ENCODE measurements around the gene PAK1.

Gene PAK1

GRCh38 chr11:77359481-77359880, 114.4 kb downstream of the PAK1 start:
- no peak for DNase-seq

- DNase-seq = no peak
Measured at GRCh38 chr11:77353131-77353530, 120.8 kb downstream of the PAK1 start.

GRCh38 chr11:77351281-77351886, 122.5 kb downstream of the PAK1 start:
- DNase-seq = no peak

GRCh38 chr11:77347948-77348347, 125.9 kb downstream of the PAK1 start:
- no peak for DNase-seq

- no peak for DNase-seq
Measured at GRCh38 chr11:77346906-77347603, 126.8 kb downstream of the PAK1 start.

GRCh38 chr11:77345621-77346020, 128.3 kb downstream of the PAK1 start:
- no peak for DNase-seq

GRCh38 chr11:77340501-77340900, 133.4 kb downstream of the PAK1 start:
- no peak for DNase-seq

- DNase-seq = no peak
Measured at GRCh38 chr11:77332259-77332658, 141.6 kb downstream of the PAK1 start.

- DNase-seq = no peak
Measured at GRCh38 chr11:77325159-77325558, 148.7 kb downstream of the PAK1 start.

- no peak for DNase-seq
Measured at GRCh38 chr11:77324508-77324907, 149.4 kb downstream of the PAK1 start.

GRCh38 chr11:77322926-77323590, 150.8 kb downstream of the PAK1 start:
- DNase-seq = no peak

GRCh38 chr11:77322506-77322905, 151.4 kb downstream of the PAK1 start:
- no peak for DNase-seq

GRCh38 chr11:77320351-77320750, 153.5 kb downstream of the PAK1 start:
- DNase-seq = no peak

GRCh38 chr11:77318600-77318999, 155.3 kb downstream of the PAK1 start:
- DNase-seq = no peak

- no peak for DNase-seq
Measured at GRCh38 chr11:77316733-77317342, 157.1 kb downstream of the PAK1 start.

GRCh38 chr11:77312107-77312506, 161.8 kb downstream of the PAK1 start:
- DNase-seq = no peak

GRCh38 chr11:77311701-77312100, 162.2 kb downstream of the PAK1 start:
- DNase-seq = no peak

- DNase-seq = no peak
Measured at GRCh38 chr11:77310721-77311120, 163.2 kb downstream of the PAK1 start.

- no peak for DNase-seq
Measured at GRCh38 chr11:77309401-77310085, 164.4 kb downstream of the PAK1 start.

- no peak for DNase-seq
Measured at GRCh38 chr11:77308838-77309237, 165.1 kb downstream of the PAK1 start.

GRCh38 chr11:77303328-77303727, 170.6 kb downstream of the PAK1 start:
- DNase-seq = peak; percentile 18

- DNase-seq = no peak
Measured at GRCh38 chr11:77302752-77303151, 171.1 kb downstream of the PAK1 start.

- DNase-seq = no peak
Measured at GRCh38 chr11:77301510-77301909, 172.4 kb downstream of the PAK1 start, which contains the start of gene GDPD4. TSS of gene GDPD4 (minus strand) at chr11:77301686. CDS start at chr11:77285137, 16,549 bp downstream.

Data from NCI-H526 treated with DMSO at 0.1 percent for 48 hours (cell line).